CMK (cell line): ENCODE measurements around the gene KARS1.

Source experiments
- DNase-seq: peaks from one replicate; pipeline ENCODE4 v3.0.0-alpha.2; 2010; ENCODE audit warnings: low read depth

Gene KARS1

GRCh38 chr16:75647492-75648264 lies at the start of gene KARS1, which contains the start of gene TERF2IP:
TSS of gene KARS1 (minus strand) at chr16:75647665. CDS start at chr16:75647639, 26 bp downstream.
TSS of gene TERF2IP (plus strand) at chr16:75647773. CDS start at chr16:75647883, 110 bp downstream.
- DNase-seq = peak; percentile 79

- DNase-seq = peak; percentile 32
Measured at GRCh38 chr16:75695708-75696107, 48.2 kb upstream of the KARS1 start.

GRCh38 chr16:75687361-75687760 lies 39.9 kb upstream of the KARS1 start:
- DNase-seq = no peak

GRCh38 chr16:75682308-75682707 lies 34.8 kb upstream of the KARS1 start:
- no peak for DNase-seq

GRCh38 chr16:75679366-75679765 lies 31.9 kb upstream of the KARS1 start:
- DNase-seq = no peak

- no peak for DNase-seq
Measured at GRCh38 chr16:75676909-75677308, 29.4 kb upstream of the KARS1 start, which contains the start of gene CPHXL2. TSS of gene CPHXL2 (minus strand) at chr16:75677009. CDS start at chr16:75676999, 10 bp downstream.

- DNase-seq = no peak
Measured at GRCh38 chr16:75667503-75667902, 20.0 kb upstream of the KARS1 start.

GRCh38 chr16:75660726-75661302 lies 13.3 kb upstream of the KARS1 start:
- no peak for DNase-seq

GRCh38 chr16:75660321-75660720 lies 12.9 kb upstream of the KARS1 start:
- DNase-seq = no peak

- DNase-seq = no peak
Measured at GRCh38 chr16:75658175-75658574, 10.7 kb upstream of the KARS1 start.

- DNase-seq = no peak
Measured at GRCh38 chr16:75653922-75654321, 6.5 kb upstream of the KARS1 start.

GRCh38 chr16:75648265-75649076 lies 1.0 kb upstream of the KARS1 start:
- peak; percentile 45 for DNase-seq

GRCh38 chr16:75647112-75647491 lies 363 bp downstream of the KARS1 start:
- no peak for DNase-seq

GRCh38 chr16:75644240-75645012 lies 3.0 kb downstream of the KARS1 start:
- no peak for DNase-seq

- DNase-seq = no peak
Measured at GRCh38 chr16:75640598-75640997, 6.9 kb downstream of the KARS1 start.

GRCh38 chr16:75635036-75635435 lies 12.4 kb downstream of the KARS1 start:
- DNase-seq = no peak

- no peak for DNase-seq
Measured at GRCh38 chr16:75632857-75633256, 14.6 kb downstream of the KARS1 start.

- DNase-seq = no peak
Measured at GRCh38 chr16:75630052-75630451, 17.4 kb downstream of the KARS1 start.

GRCh38 chr16:75629132-75629531 lies 18.3 kb downstream of the KARS1 start:
- DNase-seq = no peak

GRCh38 chr16:75628351-75628750 lies 19.1 kb downstream of the KARS1 start:
- no peak for DNase-seq

- peak; percentile 59 for DNase-seq
Measured at GRCh38 chr16:75627851-75628250, 19.6 kb downstream of the KARS1 start.

GRCh38 chr16:75626806-75627205 lies 20.7 kb downstream of the KARS1 start:
- no peak for DNase-seq
